Renal pelvis (tissue), 4 donors: Measurements from ENCODE around the gene SEC24D. TPM values are rescaled to one million over a fixed set of nuclear protein-coding genes. Genes with fewer than 3 reads are reported as not detected.
A peak's percentile ranks its signal among the peaks of the same experiment; 100 is the strongest.

Source experiments
- DNase-seq: peaks from one replicate; pipeline ENCODE4 v3.0.0-alpha.2; 2013
- polyA plus RNA-seq, 3 donors: library from polyadenylated mRNA; unstranded; fragments of 120-200 nt; gene quantifications; one replicate each; pipeline ENCODE4 v1.2.1, GENCODE V29; 2013; ENCODE audit not compliant: insufficient read length in 3 of 3

Gene SEC24D
- polyA plus RNA-seq, 3 donors = 35.4 to 37.6 (median 36.4) TPM

DNA sequence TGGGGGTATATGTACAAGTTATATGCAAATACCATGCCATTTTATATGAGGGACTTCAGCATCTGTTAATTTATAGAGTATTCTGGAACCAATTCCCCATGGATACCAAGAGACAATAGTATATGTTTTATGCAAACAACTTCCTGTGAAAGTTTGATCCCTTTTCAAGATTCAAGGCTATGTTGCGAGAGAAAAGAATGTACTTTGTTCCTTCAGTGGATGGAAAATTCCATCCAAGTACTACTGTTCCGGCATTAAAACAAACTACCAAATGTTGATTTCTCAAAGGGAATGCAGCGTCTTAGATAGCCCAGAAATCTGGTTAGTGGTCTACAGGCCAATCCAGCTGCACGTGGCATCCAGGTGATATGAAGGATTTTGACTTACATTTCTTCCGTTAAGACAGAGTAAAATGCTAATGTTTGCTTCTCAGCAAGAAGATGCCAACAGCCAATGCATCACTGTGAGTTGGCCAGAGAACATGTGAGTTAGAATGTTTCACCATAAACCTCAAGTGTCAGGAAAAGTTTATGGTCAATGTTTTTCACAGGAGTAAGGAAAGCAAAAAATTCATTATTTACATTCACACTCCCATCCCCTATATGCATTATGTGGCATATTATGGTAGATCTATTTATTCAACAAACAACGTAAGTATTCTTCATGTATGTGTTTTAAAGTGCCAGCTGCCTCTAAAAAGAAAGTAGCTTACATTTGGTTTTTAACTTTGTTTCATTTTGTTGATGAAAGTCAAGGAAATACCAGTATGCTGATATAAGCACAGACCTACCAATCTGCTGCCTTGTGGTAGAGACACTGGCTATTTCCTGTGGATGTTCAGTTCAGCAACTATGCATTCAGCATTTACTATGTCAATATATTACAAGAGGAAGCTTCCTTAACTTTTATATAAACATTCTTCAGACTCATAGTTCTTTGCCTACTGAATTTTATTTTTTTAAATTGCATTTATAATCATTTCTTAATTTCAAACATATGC lies 106.3 kb downstream of the SEC24D start:
- DNase-seq = no peak

DNA sequence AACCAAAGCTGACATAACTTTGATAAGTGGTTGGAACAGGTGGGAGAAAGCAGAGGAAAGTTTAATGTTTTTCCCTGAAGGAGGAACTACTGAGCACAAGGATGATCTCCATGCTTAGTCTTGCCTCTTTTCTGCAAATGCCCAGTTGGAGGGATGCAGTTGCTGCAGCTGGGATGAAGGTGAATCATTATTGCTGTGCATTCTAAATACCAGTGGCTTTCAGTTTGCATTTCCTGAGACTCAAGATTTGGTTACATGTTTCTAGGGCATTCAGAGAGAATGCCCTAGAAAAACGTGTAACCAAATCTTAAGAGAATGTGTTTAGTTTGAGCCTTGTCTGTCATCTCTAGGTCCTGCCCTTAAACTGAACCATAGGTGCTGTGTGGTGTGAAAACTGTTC lies 108.6 kb downstream of the SEC24D start:
- no peak for DNase-seq

DNA sequence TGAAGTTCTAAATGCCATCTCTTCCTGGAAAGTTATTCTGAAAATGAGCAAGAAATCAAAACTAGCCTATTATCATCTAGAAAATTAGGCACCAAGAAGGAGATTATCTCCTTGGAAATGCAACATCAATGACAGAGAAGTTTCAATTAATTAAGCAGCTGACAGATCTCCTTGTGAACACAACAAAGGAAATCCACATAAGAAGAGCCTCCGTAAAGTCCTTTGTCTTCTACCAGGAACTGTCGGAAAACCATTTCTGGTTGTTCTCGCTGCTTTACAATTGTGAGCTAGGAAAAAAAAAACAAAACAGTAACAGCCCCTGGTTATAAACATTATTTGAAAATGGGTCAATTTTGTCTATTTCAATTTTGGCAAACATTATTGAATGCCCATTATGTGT lies 112.6 kb downstream of the SEC24D start:
- DNase-seq = no peak

- DNase-seq = no peak
Measured at GRCh38 chr4:118721752-118722151, 114.2 kb downstream of the SEC24D start.

GRCh38 chr4:118718511-118719170 lies 117.3 kb downstream of the SEC24D start:
- no peak for DNase-seq

DNA sequence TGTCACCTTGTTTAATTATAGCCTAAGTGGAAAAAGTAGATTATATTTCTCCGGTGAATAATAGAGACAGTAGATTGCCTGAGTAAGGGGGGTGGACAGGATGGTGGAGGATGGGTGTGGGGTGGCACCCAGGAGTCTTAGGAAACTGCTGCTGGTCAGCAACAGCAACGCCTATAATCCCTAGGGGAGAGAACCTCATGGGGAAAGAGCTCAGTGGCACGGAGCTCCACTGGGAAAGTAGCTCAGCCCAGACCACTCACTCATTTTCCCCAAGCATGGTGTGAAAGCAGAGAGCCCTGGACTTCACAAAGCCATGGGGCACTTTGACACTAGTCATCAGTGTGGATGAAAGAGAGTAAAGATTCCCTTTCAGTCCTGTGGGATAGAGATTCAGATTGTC lies 119.6 kb downstream of the SEC24D start:
- no peak for DNase-seq

- DNase-seq = no peak
Measured at GRCh38 chr4:118714682-118715081, 121.2 kb downstream of the SEC24D start.

DNA sequence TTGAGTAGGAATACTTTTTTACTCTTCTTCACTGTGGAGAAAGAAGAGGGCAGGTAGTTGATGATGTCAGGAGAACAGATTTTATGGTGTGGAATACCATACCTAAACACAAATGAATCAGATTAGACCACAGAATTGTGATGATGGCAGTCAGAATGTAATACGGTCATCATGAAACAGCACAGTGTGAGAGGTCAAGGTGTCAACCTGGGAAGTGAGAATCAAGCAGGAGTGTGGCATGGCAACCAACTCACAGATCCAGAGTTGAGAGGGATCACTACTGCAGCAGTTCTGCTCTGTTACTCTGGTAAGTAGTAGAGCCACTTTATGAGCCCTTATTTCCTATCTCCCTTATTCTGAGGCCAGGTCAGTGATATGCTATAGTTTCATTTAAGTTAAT lies 123.1 kb downstream of the SEC24D start:
- no peak for DNase-seq

- no peak for DNase-seq
Measured at GRCh38 chr4:118711052-118711451, 124.9 kb downstream of the SEC24D start.

- no peak for DNase-seq
Measured at GRCh38 chr4:118703118-118703517, 132.8 kb downstream of the SEC24D start.

- peak; percentile 96 for DNase-seq
Measured at GRCh38 chr4:118684873-118685811, 150.8 kb downstream of the SEC24D start, which contains the start of gene METTL14. TSS of gene METTL14 (plus strand) at chr4:118685392. CDS start at chr4:118685535, 143 bp downstream.

DNA sequence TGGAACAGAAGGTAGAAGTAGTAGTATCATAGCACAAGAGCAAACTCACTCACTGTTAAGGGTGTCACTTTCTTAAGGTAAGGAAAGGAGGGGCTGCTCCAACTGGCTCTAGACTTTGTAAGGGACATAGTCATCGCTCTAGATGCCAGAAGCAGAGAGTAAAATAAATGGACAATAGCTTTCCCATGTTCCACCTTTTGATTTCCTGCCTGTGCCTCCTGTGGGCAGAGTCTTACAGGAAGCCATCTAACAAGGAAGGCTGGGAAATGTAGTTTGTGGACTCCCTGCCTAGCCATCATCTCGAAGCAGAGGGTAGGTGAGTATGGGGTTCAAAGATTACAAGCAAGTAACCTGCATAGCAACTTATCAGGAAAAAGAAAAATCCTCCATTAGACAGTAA lies 152.4 kb downstream of the SEC24D start:
- DNase-seq = no peak

- DNase-seq = no peak
Measured at GRCh38 chr4:118682928-118683327, 153.0 kb downstream of the SEC24D start.

DNA sequence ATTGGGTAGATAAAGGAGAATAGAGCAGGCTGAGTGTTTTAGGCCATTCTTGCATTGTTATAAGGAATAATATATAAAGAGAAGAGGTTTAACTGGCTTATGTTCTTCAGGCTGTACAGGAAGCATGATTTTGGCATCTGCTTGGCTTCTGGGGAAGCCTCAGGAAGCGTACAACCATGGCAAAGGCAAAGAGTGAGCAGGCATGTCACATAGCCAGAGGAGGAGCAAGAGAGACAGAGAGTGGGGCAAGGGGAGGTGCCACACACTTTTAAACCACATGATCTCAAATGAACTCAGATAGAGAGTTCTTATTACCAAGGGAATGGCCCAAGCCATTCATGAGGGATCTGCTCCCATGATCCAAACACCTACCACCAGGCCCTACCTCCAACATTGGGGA lies 155.1 kb downstream of the SEC24D start:
- DNase-seq = no peak

- DNase-seq = no peak
Measured at GRCh38 chr4:118676128-118676527, 159.8 kb downstream of the SEC24D start.

Other genes starting within 250 kb of the SEC24D start
- gene METTL14, start 150.7 kb downstream of the SEC24D start, polyA plus RNA-seq = 10 to 100 TPM; 55.8 to 61.0 (median 60.2) TPM
- 10 to 100 TPM; 12.9 to 15.5 (median 13.7) TPM for gene SYNPO2, start 52.7 kb upstream of the SEC24D start, polyA plus RNA-seq